IMR-90 (cell line): Measurements from ENCODE around the gene KLF1.

ENCODE experiments used
- CHD1 ChIP-seq: IDR thresholded peaks from 2 replicates; pipeline ENCODE4 v1.6.1; 2012; ENCODE audit warnings: low read depth, low read length, improper control_type of control experiment
- CTCF ChIP-seq: conservative IDR thresholded peaks from 2 replicates; pipeline ENCODE4 v1.5.1; 2012; ENCODE audit warnings: mild to moderate bottlenecking, low read depth, low read length, improper control_type of control experiment
- RAD21 ChIP-seq: IDR thresholded peaks from 2 replicates; pipeline ENCODE4 v1.6.1; 2012; ENCODE audit warnings: low read length, improper control_type of control experiment
- RCOR1 ChIP-seq: IDR thresholded peaks from 2 replicates; pipeline ENCODE4 v1.6.1; 2012; ENCODE audit warnings: mild to moderate bottlenecking, low read length, improper control_type of control experiment; ENCODE audit not compliant: insufficient replicate concordance

GRCh38 chr19:12907166-12907565, 20.2 kb upstream of the KLF1 start:
- TF ChIP-seq CTCF (no peak), RAD21 (no peak), CHD1 (no peak), RCOR1 (no peak)
